OCI-LY7 (cell line): ENCODE results near the gene CACNA1H. TPM values are rescaled to one million over a fixed set of nuclear protein-coding genes. Genes with fewer than 3 reads are reported as not detected.

Experiments
- BruUV-seq: library from RNA; stranded (reverse); fragments of 400-500 nt; replicated peaks from 2 replicates; lab custom pipeline; 2021; lab: Mats Ljungman, UMichigan
- CTCF ChIA-PET: fragments of 300-600 bp; sonication (Branson Sonifier 250); formaldehyde crosslinking; loops from one replicate; lab custom pipeline; 2022; ENCODE audit warnings: antibody characterized with exemption; ENCODE audit not compliant: unreplicated experiment; lab: Charles Lee
- POLR2A ChIA-PET: fragments of 300-600 bp; sonication (Branson Sonifier 250); formaldehyde crosslinking; loops from one replicate; lab custom pipeline; 2022; ENCODE audit warnings: antibody characterized with exemption; lab: Charles Lee
- DNase-seq: peaks from one replicate; pipeline ENCODE4 v3.0.0-alpha.2; 2015; ENCODE audit warnings: low spot score
- H2AFZ ChIP-seq: fragments of 200-600 bp; sonication (generic), shearing (Covaris generic); 2 replicates; pipeline ENCODE4 v1.6.1; 2014; ENCODE audit warnings: mild to moderate bottlenecking, antibody characterized with exemption, low read length, moderate library complexity
- H3K27ac ChIP-seq: fragments of 200-600 bp; sonication (generic); 2 replicates; pipeline ENCODE4 v1.5.1; 2014; ENCODE audit warnings: mixed run types, low read depth, mild to moderate bottlenecking, moderate library complexity, low read length, inconsistent platforms; ENCODE audit not compliant: poor library complexity, severe bottlenecking
- H3K36me3 ChIP-seq: fragments of 200-600 bp; sonication (generic); 2 replicates; pipeline ENCODE4 v1.6.1; 2014; ENCODE audit warnings: mild to moderate bottlenecking, antibody characterized with exemption, low read length, moderate library complexity, mixed read lengths; ENCODE audit not compliant: insufficient read depth
- H3K4me1 ChIP-seq: fragments of 200-600 bp; sonication (generic); 2 replicates; pipeline ENCODE4 v1.5.1; 2014; ENCODE audit warnings: mild to moderate bottlenecking, low read length; ENCODE audit not compliant: insufficient read depth, poor library complexity, severe bottlenecking
- H3K4me2 ChIP-seq: fragments of 200-600 bp; sonication (generic); 2 replicates; pipeline ENCODE4 v1.6.1; 2014; ENCODE audit warnings: mild to moderate bottlenecking, low read length
- H3K4me3 ChIP-seq: fragments of 200-600 bp; sonication (generic); 2 replicates; pipeline ENCODE4 v1.5.1; 2014; ENCODE audit warnings: mild to moderate bottlenecking, low read depth, low read length; ENCODE audit not compliant: poor library complexity, severe bottlenecking
- H3K79me2 ChIP-seq: fragments of 200-600 bp; sonication (generic); 2 replicates; pipeline ENCODE4 v1.6.1; 2016; ENCODE audit warnings: low read depth, mild to moderate bottlenecking, low read length, moderate library complexity, mixed read lengths; ENCODE audit not compliant: insufficient read depth
- H3K9me2 ChIP-seq: fragments of 200-600 bp; sonication (generic); 2 replicates; pipeline ENCODE4 v1.6.1; 2016; ENCODE audit warnings: mild to moderate bottlenecking, low read length, mixed read lengths; ENCODE audit not compliant: insufficient read depth
- H3K9me3 ChIP-seq: fragments of 200-600 bp; sonication (generic); 2 replicates; pipeline ENCODE4 v1.6.1; 2014; ENCODE audit warnings: mild to moderate bottlenecking, mixed run types, low read length, mixed read lengths
- H4K20me1 ChIP-seq: fragments of 200-600 bp; sonication (generic); 2 replicates; pipeline ENCODE4 v1.6.1; 2014; ENCODE audit warnings: mild to moderate bottlenecking, antibody characterized with exemption, low read length, moderate library complexity, mixed read lengths; ENCODE audit not compliant: insufficient read depth
- CTCF ChIP-seq: fragments of 200-600 bp; sonication (generic); conservative IDR thresholded peaks from 2 replicates; pipeline ENCODE4 v1.5.1; 2014; ENCODE audit warnings: mild to moderate bottlenecking, antibody characterized with exemption, low read length, moderate library complexity, mixed read lengths
- EZH2phosphoT487 ChIP-seq: fragments of 200-600 bp; sonication (generic); IDR thresholded peaks from 2 replicates; pipeline ENCODE4 v1.6.1; 2018; ENCODE audit warnings: low read depth, borderline replicate concordance, mild to moderate bottlenecking, mixed run types, antibody characterized with exemption, low read length, moderate library complexity, mixed read lengths
- intact Hi-C: fragments of 100-400 bp; cut with micrococcal nuclease; formaldehyde crosslinking; loops from one replicate; pipeline ENCODE4 v1.10.0; 2022; ENCODE audit not compliant: unreplicated experiment
- total RNA-seq, 2 experiments: library from RNA; depleted of rRNA in 1 of 2; stranded (reverse); fragments of >200 nt in 1 of 2; shearing (Covaris generic) in 1 of 2; gene quantifications; 2 replicates each; pipeline ENCODE4 v1.2.3, GENCODE V29; 2014 to 2022

Gene CACNA1H
- total RNA-seq, 2 experiments from 2014 or later = not detected

GRCh38 chr16:1259760-1260068 lies 106.8 kb downstream of the CACNA1H start:
- H3K9me2 ChIP-seq = no peaks in the 10 kb centered on the region
- H2AFZ ChIP-seq = no peak overlapping the region
- H3K36me3 ChIP-seq = no peaks in the 10 kb centered on the region
- H3K4me2 ChIP-seq = no peak overlapping the region
- no peak overlapping the region for H3K4me3 ChIP-seq
- DNase-seq = no peak
- no peaks in the 10 kb centered on the region for H3K9me3 ChIP-seq
- H3K79me2 ChIP-seq = no peaks in the 10 kb centered on the region
- ChIA-PET CTCF (no interaction called here), POLR2A (no interaction called here)
- H4K20me1 ChIP-seq = no peaks in the 10 kb centered on the region
- H3K4me1 ChIP-seq = no peaks in the 10 kb centered on the region
- TF ChIP-seq EZH2phosphoT487 (no peak), CTCF (no peak)
- BruUV-seq = no TSS peak
- no peak overlapping the region for H3K27ac ChIP-seq
- intact Hi-C loops = no loop called here

GRCh38 chr16:1260101-1260680 lies 107.3 kb downstream of the CACNA1H start:
- Histone ChIP-seq H3K27ac (no peak overlapping the region), H3K9me3 (no peaks in the 10 kb centered on the region), H3K36me3 (no peaks in the 10 kb centered on the region), H3K4me1 (no peaks in the 10 kb centered on the region), H2AFZ (no peak overlapping the region), H3K4me3 (no peak overlapping the region), H3K9me2 (no peaks in the 10 kb centered on the region), H3K4me2 (no peak overlapping the region), H4K20me1 (no peaks in the 10 kb centered on the region), H3K79me2 (no peaks in the 10 kb centered on the region)
- intact Hi-C loops = no loop called here
- ChIA-PET POLR2A (no interaction called here), CTCF (no interaction called here)
- no TSS peak for BruUV-seq
- DNase-seq = no peak
- TF ChIP-seq EZH2phosphoT487 = no peak
- no peak for TF ChIP-seq CTCF

GRCh38 chr16:1261131-1261892 lies 108.4 kb downstream of the CACNA1H start:
- Histone ChIP-seq H4K20me1 (no peaks in the 10 kb centered on the region), H3K36me3 (no peaks in the 10 kb centered on the region), H3K27ac (no peak overlapping the region), H3K4me2 (no peak overlapping the region), H3K79me2 (no peaks in the 10 kb centered on the region), H3K4me1 (no peaks in the 10 kb centered on the region), H3K9me2 (no peaks in the 10 kb centered on the region), H3K4me3 (no peak overlapping the region), H3K9me3 (no peaks in the 10 kb centered on the region), H2AFZ (no peak overlapping the region)
- CTCF ChIA-PET = no interaction called here
- no peak for TF ChIP-seq CTCF
- TF ChIP-seq EZH2phosphoT487 = no peak
- no TSS peak for BruUV-seq
- intact Hi-C loops = no loop called here
- POLR2A ChIA-PET = no interaction called here
- DNase-seq = no peak
